Erythroblast (primary cell): ENCODE measurements around the gene PSMC1.

ENCODE experiments used
- GATA1 ChIP-seq: IDR thresholded peaks from 2 replicates; pipeline ENCODE4 v1.6.1; 2011; ENCODE audit warnings: low read depth, mild to moderate bottlenecking, control low read depth, low read length, moderate library complexity
- POLR2A ChIP-seq: IDR thresholded peaks from 2 replicates; pipeline ENCODE4 v1.6.1; 2011; ENCODE audit warnings: mild to moderate bottlenecking, low read length

GRCh38 chr14:90275820-90276219 is 19.5 kb downstream of the PSMC1 start:
- TF ChIP-seq POLR2A (no peak), GATA1 (no peak)
